Progenitor cell of endocrine pancreas (in vitro differentiated cells): ENCODE measurements around the gene ULBP2. TPM values are rescaled to one million over a fixed set of nuclear protein-coding genes. Genes with fewer than 3 reads are reported as not detected.

ENCODE experiments used
- DNase-seq: peaks from one replicate; pipeline ENCODE4 v3.0.0; 2021; ENCODE audit warnings: low spot score; ENCODE audit not compliant: unreplicated experiment
- H3K27ac Mint-ChIP-seq: 2 replicates; pipeline ENCODE4 v1.8.0; 2021; ENCODE audit warnings: mild to moderate bottlenecking, moderate library complexity, mixed read lengths
- H3K27me3 Mint-ChIP-seq: 2 replicates; pipeline ENCODE4 v1.8.0; 2021; ENCODE audit warnings: mixed read lengths
- H3K36me3 Mint-ChIP-seq: 2 replicates; pipeline ENCODE4 v1.8.0; 2022; ENCODE audit warnings: mixed read lengths; ENCODE audit not compliant: insufficient read depth
- H3K4me1 Mint-ChIP-seq: 2 replicates; pipeline ENCODE4 v1.8.0; 2021; ENCODE audit warnings: low read depth, mixed read lengths
- H3K4me3 Mint-ChIP-seq: 2 replicates; pipeline ENCODE4 v1.8.0; 2021; ENCODE audit warnings: low read depth, mild to moderate bottlenecking, moderate library complexity, mixed read lengths
- H3K9me3 Mint-ChIP-seq: 2 replicates; pipeline ENCODE4 v1.8.0; 2021; ENCODE audit warnings: low read depth, mixed read lengths
- total RNA-seq: library from RNA; stranded (reverse); gene quantifications from 2 replicates; pipeline ENCODE4 v1.2.1, GENCODE V29; 2021
- TF ChIP-seq, protein P1 (sequence below): fragments of 200-600 bp; sonication (generic); IDR thresholded peaks from one replicate; pipeline ENCODE4 v1.5.0; 2021; ENCODE audit warnings: antibody characterized with exemption, mild to moderate bottlenecking; ENCODE audit not compliant: unreplicated experiment

ULBP2 gene
- total RNA-seq, 1 donor from 2014 or later = not detected

- H3K27ac Mint-ChIP-seq = peak within 1 kb of the TSS; percentile 84
- TF ChIP-seq, protein P1, sequence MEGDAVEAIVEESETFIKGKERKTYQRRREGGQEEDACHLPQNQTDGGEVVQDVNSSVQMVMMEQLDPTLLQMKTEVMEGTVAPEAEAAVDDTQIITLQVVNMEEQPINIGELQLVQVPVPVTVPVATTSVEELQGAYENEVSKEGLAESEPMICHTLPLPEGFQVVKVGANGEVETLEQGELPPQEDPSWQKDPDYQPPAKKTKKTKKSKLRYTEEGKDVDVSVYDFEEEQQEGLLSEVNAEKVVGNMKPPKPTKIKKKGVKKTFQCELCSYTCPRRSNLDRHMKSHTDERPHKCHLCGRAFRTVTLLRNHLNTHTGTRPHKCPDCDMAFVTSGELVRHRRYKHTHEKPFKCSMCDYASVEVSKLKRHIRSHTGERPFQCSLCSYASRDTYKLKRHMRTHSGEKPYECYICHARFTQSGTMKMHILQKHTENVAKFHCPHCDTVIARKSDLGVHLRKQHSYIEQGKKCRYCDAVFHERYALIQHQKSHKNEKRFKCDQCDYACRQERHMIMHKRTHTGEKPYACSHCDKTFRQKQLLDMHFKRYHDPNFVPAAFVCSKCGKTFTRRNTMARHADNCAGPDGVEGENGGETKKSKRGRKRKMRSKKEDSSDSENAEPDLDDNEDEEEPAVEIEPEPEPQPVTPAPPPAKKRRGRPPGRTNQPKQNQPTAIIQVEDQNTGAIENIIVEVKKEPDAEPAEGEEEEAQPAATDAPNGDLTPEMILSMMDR = no peak
- H3K4me1 Mint-ChIP-seq = peaks cover 3% of the 10 kb centered on the region
- no peak within 1 kb of the TSS for H3K4me3 Mint-ChIP-seq
- no peaks in the 10 kb centered on the region for H3K36me3 Mint-ChIP-seq
- H3K27me3 Mint-ChIP-seq = peaks cover 54% of the 10 kb centered on the region
- no peak for DNase-seq
- H3K9me3 Mint-ChIP-seq = no peaks in the 10 kb centered on the region
Observed at GRCh38 chr6:149897855-149898744, 43.7 kb upstream of the ULBP2 start, which contains the start of gene RAET1E. RAET1E (minus strand) TSS chr6:149898113; CDS start chr6:149890901, 7,212 bp downstream.

DNA sequence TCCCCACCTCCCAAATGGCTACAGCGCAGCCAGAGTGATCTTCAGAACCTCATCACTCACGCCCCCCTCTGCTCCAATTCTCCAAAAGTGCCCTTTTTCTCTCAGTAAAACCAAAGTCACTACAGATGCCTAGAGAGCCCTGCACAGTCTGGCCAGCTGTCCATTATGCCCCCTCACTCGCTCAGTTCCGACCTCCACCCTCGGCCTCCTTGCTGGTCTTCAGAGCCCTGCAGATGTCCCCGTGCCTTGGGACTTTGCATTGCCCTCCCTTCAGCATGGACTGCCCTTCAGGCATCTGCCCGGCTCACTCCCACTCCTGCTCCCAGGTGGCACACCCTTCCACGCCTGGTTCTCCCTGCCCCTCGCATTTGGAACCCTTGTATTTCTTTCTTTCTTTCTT, 42.8 kb upstream of the ULBP2 start:
- Mint-ChIP-seq H3K4me1 (peaks cover 3% of the 10 kb centered on the region), H3K9me3 (no peaks in the 10 kb centered on the region), H3K4me3 (no peak overlapping the region), H3K27ac (no peak overlapping the region), H3K27me3 (peaks cover 46% of the 10 kb centered on the region), H3K36me3 (no peaks in the 10 kb centered on the region)
- TF ChIP-seq, protein P1 = no peak
- no peak for DNase-seq

- H3K36me3 Mint-ChIP-seq = no peaks in the 10 kb centered on the region
- TF ChIP-seq, protein P1 = no peak
- H3K27me3 Mint-ChIP-seq = peaks cover 40% of the 10 kb centered on the region
- DNase-seq = no peak
- no peak overlapping the region for H3K4me3 Mint-ChIP-seq
- H3K4me1 Mint-ChIP-seq = peaks cover 3% of the 10 kb centered on the region
- no peaks in the 10 kb centered on the region for H3K9me3 Mint-ChIP-seq
- H3K27ac Mint-ChIP-seq = no peak overlapping the region
Observed at GRCh38 chr6:149899486-149899885, 42.3 kb upstream of the ULBP2 start.

GRCh38 chr6:149899926-149900619, 41.7 kb upstream of the ULBP2 start:
- Mint-ChIP-seq H3K36me3 (no peaks in the 10 kb centered on the region), H3K27ac (no peak overlapping the region), H3K4me3 (no peak overlapping the region), H3K9me3 (no peaks in the 10 kb centered on the region), H3K4me1 (peaks cover 3% of the 10 kb centered on the region), H3K27me3 (peaks cover 39% of the 10 kb centered on the region)
- no peak for DNase-seq
- TF ChIP-seq, protein P1 = no peak

GRCh38 chr6:149900620-149901443, 41.0 kb upstream of the ULBP2 start:
- TF ChIP-seq, protein P1 = no peak
- DNase-seq = no peak
- no peak overlapping the region for H3K27ac Mint-ChIP-seq
- peaks cover 2% of the 10 kb centered on the region for H3K4me1 Mint-ChIP-seq
- H3K27me3 Mint-ChIP-seq = peaks cover 39% of the 10 kb centered on the region
- no peaks in the 10 kb centered on the region for H3K9me3 Mint-ChIP-seq
- H3K4me3 Mint-ChIP-seq = no peak overlapping the region
- H3K36me3 Mint-ChIP-seq = no peaks in the 10 kb centered on the region
